OCI-LY3 (cell line): Measurements from ENCODE around the gene FAM117A.

Experiments used
- H2AFZ ChIP-seq: fragments of 200-600, 300-600 bp; shearing (Covaris generic); 2 replicates; pipeline ENCODE4 v1.6.0; 2014; ENCODE audit warnings: antibody characterized with exemption, low read depth, low read length
- H3K27ac ChIP-seq: fragments of 200-600, 300-600 bp; sonication (generic); 2 replicates; pipeline ENCODE4 v1.5.1; 2014; ENCODE audit warnings: mild to moderate bottlenecking, low read length, moderate library complexity, mixed read lengths
- H3K27me3 ChIP-seq: fragments of 200-600, 300-600 bp; sonication (generic); 2 replicates; pipeline ENCODE4 v1.6.1; 2014; ENCODE audit warnings: low read depth, low read length, mixed read lengths
- H3K36me3 ChIP-seq: fragments of 200-600, 300-600 bp; sonication (generic); replicated peaks from 2 replicates; pipeline ENCODE3; 2014; ENCODE audit warnings: low read depth, low read length, mixed read lengths
- H3K4me1 ChIP-seq: fragments of 300-600, 200-600 bp; sonication (generic); 2 replicates; pipeline ENCODE4 v1.6.1; 2014; ENCODE audit warnings: low read length, mixed read lengths
- H3K4me2 ChIP-seq: fragments of 200-600, 300-600 bp; sonication (generic); 2 replicates; pipeline ENCODE4 v1.6.1; 2014; ENCODE audit warnings: low read length, mixed read lengths
- H3K4me3 ChIP-seq: fragments of 300-600, 200-600 bp; sonication (generic); 2 replicates; pipeline ENCODE4 v1.5.1; 2014; ENCODE audit warnings: antibody characterized with exemption, mild to moderate bottlenecking, low read length, moderate library complexity
- H3K79me2 ChIP-seq: fragments of 300-600, 200-600 bp; shearing (Covaris generic); 2 replicates; pipeline ENCODE4 v1.6.1; 2014; ENCODE audit warnings: mild to moderate bottlenecking, low read length, mixed read lengths
- H3K9ac ChIP-seq: fragments of 300-600, 200-600 bp; shearing (Covaris generic); 2 replicates; pipeline ENCODE4 v1.6.0; 2014; ENCODE audit warnings: mild to moderate bottlenecking, low read length, moderate library complexity
- H3K9me3 ChIP-seq: fragments of 200-600, 300-600 bp; shearing (Covaris generic); 2 replicates; pipeline ENCODE4 v1.6.1; 2014; ENCODE audit warnings: low read length, mixed read lengths; ENCODE audit not compliant: insufficient read depth
- H4K20me1 ChIP-seq: fragments of 200-600, 300-600 bp; sonication (generic); 2 replicates; pipeline ENCODE4 v1.6.1; 2016; ENCODE audit warnings: low read length, mixed read lengths; ENCODE audit not compliant: insufficient read depth
- CTCF ChIP-seq: fragments of 200-600, 300-600 bp; sonication (generic); IDR thresholded peaks from 2 replicates; pipeline ENCODE4 v1.5.1; 2014; ENCODE audit warnings: antibody characterized with exemption, low read length, low read depth
- EZH2phosphoT487 ChIP-seq: fragments of 200-600 bp; shearing (Covaris generic); IDR thresholded peaks from 2 replicates; pipeline ENCODE4 v1.6.1; 2018; ENCODE audit warnings: antibody characterized with exemption, mixed run types, low read depth

FAM117A gene

GRCh38 chr17:49715216-49715615, 48.7 kb downstream of the FAM117A start:
- Histone ChIP-seq H3K9me3 (no peaks in the 10 kb centered on the region), H3K4me1 (peaks cover 12% of the 10 kb centered on the region), H2AFZ (no peak overlapping the region), H3K27me3 (no peaks in the 10 kb centered on the region), H3K9ac (no peak overlapping the region), H3K27ac (no peak overlapping the region), H3K36me3 (peaks cover 4% of the 10 kb centered on the region), H4K20me1 (no peaks in the 10 kb centered on the region), H3K79me2 (no peaks in the 10 kb centered on the region), H3K4me2 (no peak overlapping the region), H3K4me3 (no peak overlapping the region)
- no peak for TF ChIP-seq EZH2phosphoT487

- peak overlapping the region; percentile 74 for H2AFZ ChIP-seq
- no peak overlapping the region for H3K27ac ChIP-seq
These were observed 55.3 kb downstream of the FAM117A start for GRCh38 chr17:49708515-49709183.

GRCh38 chr17:49707608-49708514, 56.1 kb downstream of the FAM117A start, which contains the start of gene SLC35B1:
Gene SLC35B1 (minus strand): TSS chr17:49707964. CDS start chr17:49707833, 131 bp downstream.
- Histone ChIP-seq H3K79me2 (peaks cover 22% of the 10 kb centered on the region), H3K27ac (peak within 1 kb of the TSS; percentile 65), H3K4me1 (peaks cover 13% of the 10 kb centered on the region), H4K20me1 (no peaks in the 10 kb centered on the region), H3K4me3 (peak within 1 kb of the TSS; percentile 97), H3K27me3 (no peaks in the 10 kb centered on the region), H3K9me3 (no peaks in the 10 kb centered on the region), H3K36me3 (peaks cover 20% of the 10 kb centered on the region), H3K9ac (peak within 1 kb of the TSS; percentile 74), H2AFZ (peak within 1 kb of the TSS; percentile 74), H3K4me2 (peak within 1 kb of the TSS; percentile 98)
- TF ChIP-seq EZH2phosphoT487 (no peak), CTCF (peak; percentile 87)

More at GRCh38 chr17:49708515-49709183, 55.3 kb downstream of the FAM117A start:
- peak overlapping the region; percentile 97 for H3K4me3 ChIP-seq
- H3K27me3 ChIP-seq, result no peaks in the 10 kb centered on the region
- peak overlapping the region; percentile 38; the same call in 1 of the 2 replicates for H3K9ac ChIP-seq
- TF ChIP-seq CTCF (no peak), EZH2phosphoT487 (no peak)
- H3K79me2 ChIP-seq, result peaks cover 22% of the 10 kb centered on the region
- peaks cover 13% of the 10 kb centered on the region for H3K4me1 ChIP-seq
- peak overlapping the region; percentile 75 for H3K4me2 ChIP-seq
- H3K36me3 ChIP-seq, result peaks cover 14% of the 10 kb centered on the region
- no peaks in the 10 kb centered on the region for H3K9me3 ChIP-seq
- no peaks in the 10 kb centered on the region for H4K20me1 ChIP-seq

- peak overlapping the region; percentile 97 for H3K4me3 ChIP-seq
- H3K9me3 ChIP-seq, result no peaks in the 10 kb centered on the region
- H3K27ac ChIP-seq, result peak overlapping the region; percentile 65
- H3K9ac ChIP-seq, result peak overlapping the region; percentile 74
- peak; percentile 19; the same call in 1 of the 2 replicates for TF ChIP-seq CTCF
- no peak for TF ChIP-seq EZH2phosphoT487
- H2AFZ ChIP-seq, result no peak overlapping the region
- peaks cover 22% of the 10 kb centered on the region for H3K36me3 ChIP-seq
- H3K4me1 ChIP-seq, result peaks cover 13% of the 10 kb centered on the region
- H3K79me2 ChIP-seq, result peaks cover 22% of the 10 kb centered on the region
- H3K27me3 ChIP-seq, result no peaks in the 10 kb centered on the region
- H4K20me1 ChIP-seq, result no peaks in the 10 kb centered on the region
- H3K4me2 ChIP-seq, result peak overlapping the region; percentile 98
These were observed 56.7 kb downstream of the FAM117A start for GRCh38 chr17:49707246-49707607.
